Panc1 (cell line): ENCODE measurements around the gene AP4E1. TPM values are rescaled to one million over a fixed set of nuclear protein-coding genes. Genes with fewer than 3 reads are reported as not detected.

Experiments used
- ATAC-seq: fragments of 200-7000 bp; cut with Tn5 transposase; 2 replicates; pipeline ENCODE4 v1.9.1; 2020; ENCODE audit warnings: mild to moderate bottlenecking, moderate library complexity
- BruUV-seq: library from RNA; stranded (reverse); fragments of 400-500 nt; replicated peaks from 2 replicates; lab custom pipeline; 2021; lab: Mats Ljungman, UMichigan
- CTCF ChIA-PET: fragments of 300-600 bp; sonication (Branson Sonifier 250); formaldehyde crosslinking; loops from one replicate; lab custom pipeline; 2022; ENCODE audit warnings: antibody characterized with exemption; lab: Charles Lee
- POLR2A ChIA-PET: fragments of 300-600 bp; sonication (Branson Sonifier 250); formaldehyde crosslinking; loops from one replicate; lab custom pipeline; 2022; ENCODE audit warnings: antibody characterized with exemption; lab: Charles Lee
- DNase-seq: peaks from one replicate; pipeline ENCODE4 v3.0.0-alpha.2; 2010; ENCODE audit warnings: low read depth, low spot score
- H3K27ac ChIP-seq: 2 replicates; pipeline ENCODE4 v1.5.1; 2011; ENCODE audit warnings: mild to moderate bottlenecking, low read length, inconsistent platforms
- H3K27me3 ChIP-seq: fragments of 200-500 bp; sonication (Bioruptor generic); 2 replicates; pipeline ENCODE4 v1.6.0; 2014; ENCODE audit warnings: low read length, inconsistent platforms; ENCODE audit not compliant: control insufficient read depth, insufficient read depth
- H3K36me3 ChIP-seq: fragments of 200-500 bp; sonication (Bioruptor generic); 2 replicates; pipeline ENCODE4 v1.5.1; 2014; ENCODE audit warnings: inconsistent platforms, mild to moderate bottlenecking, low read length, moderate library complexity; ENCODE audit not compliant: control insufficient read depth, insufficient read depth
- H3K4me1 ChIP-seq: 2 replicates; pipeline ENCODE4 v1.5.1; 2011; ENCODE audit warnings: inconsistent platforms, mild to moderate bottlenecking, low read length, moderate library complexity; ENCODE audit not compliant: control insufficient read depth, insufficient read depth
- H3K4me3 ChIP-seq, 2 experiments: 2 replicates each; pipeline ENCODE4 v1.5.1; 2011 to 2012; ENCODE audit warnings: low read depth in 2 of 2, low read length in 2 of 2, mild to moderate bottlenecking in 2 of 2, inconsistent platforms in 1 of 2, moderate library complexity in 1 of 2
- H3K9me3 ChIP-seq: fragments of 200-500 bp; sonication (Bioruptor generic); 2 replicates; pipeline ENCODE4 v1.5.1; 2014; ENCODE audit warnings: low read depth, mild to moderate bottlenecking, inconsistent platforms, low read length, moderate library complexity; ENCODE audit not compliant: control insufficient read depth, insufficient read depth
- SIN3A ChIP-seq: IDR thresholded peaks from 2 replicates; pipeline ENCODE4 v1.6.1; 2012; ENCODE audit warnings: low read depth, mild to moderate bottlenecking, low read length, moderate library complexity, borderline replicate concordance; ENCODE audit not compliant: insufficient read depth
- TCF7L2 ChIP-seq: IDR thresholded peaks from 2 replicates; pipeline ENCODE4 v1.6.1; 2011; ENCODE audit warnings: mild to moderate bottlenecking, low read depth, low read length, inconsistent platforms
- in situ Hi-C: cut with HindIII; loops from 2 replicates; pipeline ENCODE4 v1.10.0; 2016; ENCODE audit warnings: low sequenced_read_pairs, low pct_unique_long_range_greater_than_20kb
- intact Hi-C: fragments of 100-400 bp; cut with micrococcal nuclease; formaldehyde crosslinking; loops from one replicate; pipeline ENCODE4 v1.10.0; 2022; ENCODE audit not compliant: unreplicated experiment
- total RNA-seq: library from RNA; stranded (reverse); gene quantifications from one replicate; pipeline ENCODE4 v1.2.1, GENCODE V29; 2021; ENCODE audit not compliant: unreplicated experiment
- TF ChIP-seq, protein P1 (sequence below), 2 experiments: IDR thresholded peaks; 2 replicates each; pipeline ENCODE4 v1.6.1; 2011 to 2012; ENCODE audit warnings: low read depth in 2 of 2, control low read depth in 1 of 2, low read length in 1 of 2, mild to moderate bottlenecking in 1 of 2, moderate library complexity in 1 of 2; ENCODE audit not compliant: insufficient read depth in 1 of 2
- TF ChIP-seq, protein P2 (sequence below): fragments of 450-650 bp; IDR thresholded peaks from 2 replicates; pipeline ENCODE4 v1.5.1; 2017; ENCODE audit warnings: mild to moderate bottlenecking

The AP4E1 gene
- total RNA-seq, 1 experiment from 2014 or later: 13.6 TPM

DNA sequence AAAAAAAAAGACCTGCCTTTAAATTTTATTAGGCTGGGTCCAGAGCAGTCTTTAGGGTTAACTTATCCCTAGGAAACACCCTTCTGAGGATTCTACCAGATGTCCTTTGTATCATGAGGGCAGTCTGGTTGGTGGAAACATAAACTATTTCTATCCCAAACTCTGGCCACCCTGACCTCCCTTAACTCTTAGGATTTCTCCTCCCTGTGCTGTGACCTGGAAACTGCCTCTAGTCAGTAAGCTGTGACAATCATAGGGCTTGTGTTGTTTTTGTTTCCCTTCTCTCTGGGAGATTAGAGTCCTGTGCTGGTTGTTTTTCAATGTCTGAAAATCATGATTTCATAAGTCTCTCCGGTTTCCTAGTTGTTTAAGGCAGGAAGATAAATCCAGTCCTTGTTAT lies 108.1 kb downstream of the AP4E1 start:
- BruUV-seq: no TSS peak
- Histone ChIP-seq H3K27me3 (no peaks in the 10 kb centered on the region), H3K9me3 (no peaks in the 10 kb centered on the region), H3K27ac (no peak overlapping the region), H3K4me3 (no peak overlapping the region), H3K36me3 (no peaks in the 10 kb centered on the region), H3K4me1 (no peaks in the 10 kb centered on the region)
- DNase-seq (no peak), ATAC-seq (no peak)
- in situ Hi-C loops: no loop called here
- TF ChIP-seq SIN3A: no peak
- TF ChIP-seq, protein P1, sequence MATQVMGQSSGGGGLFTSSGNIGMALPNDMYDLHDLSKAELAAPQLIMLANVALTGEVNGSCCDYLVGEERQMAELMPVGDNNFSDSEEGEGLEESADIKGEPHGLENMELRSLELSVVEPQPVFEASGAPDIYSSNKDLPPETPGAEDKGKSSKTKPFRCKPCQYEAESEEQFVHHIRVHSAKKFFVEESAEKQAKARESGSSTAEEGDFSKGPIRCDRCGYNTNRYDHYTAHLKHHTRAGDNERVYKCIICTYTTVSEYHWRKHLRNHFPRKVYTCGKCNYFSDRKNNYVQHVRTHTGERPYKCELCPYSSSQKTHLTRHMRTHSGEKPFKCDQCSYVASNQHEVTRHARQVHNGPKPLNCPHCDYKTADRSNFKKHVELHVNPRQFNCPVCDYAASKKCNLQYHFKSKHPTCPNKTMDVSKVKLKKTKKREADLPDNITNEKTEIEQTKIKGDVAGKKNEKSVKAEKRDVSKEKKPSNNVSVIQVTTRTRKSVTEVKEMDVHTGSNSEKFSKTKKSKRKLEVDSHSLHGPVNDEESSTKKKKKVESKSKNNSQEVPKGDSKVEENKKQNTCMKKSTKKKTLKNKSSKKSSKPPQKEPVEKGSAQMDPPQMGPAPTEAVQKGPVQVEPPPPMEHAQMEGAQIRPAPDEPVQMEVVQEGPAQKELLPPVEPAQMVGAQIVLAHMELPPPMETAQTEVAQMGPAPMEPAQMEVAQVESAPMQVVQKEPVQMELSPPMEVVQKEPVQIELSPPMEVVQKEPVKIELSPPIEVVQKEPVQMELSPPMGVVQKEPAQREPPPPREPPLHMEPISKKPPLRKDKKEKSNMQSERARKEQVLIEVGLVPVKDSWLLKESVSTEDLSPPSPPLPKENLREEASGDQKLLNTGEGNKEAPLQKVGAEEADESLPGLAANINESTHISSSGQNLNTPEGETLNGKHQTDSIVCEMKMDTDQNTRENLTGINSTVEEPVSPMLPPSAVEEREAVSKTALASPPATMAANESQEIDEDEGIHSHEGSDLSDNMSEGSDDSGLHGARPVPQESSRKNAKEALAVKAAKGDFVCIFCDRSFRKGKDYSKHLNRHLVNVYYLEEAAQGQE (IDR thresholded peaks at IDR 0.05; ENCODE audit: insufficient read depth in 1 of 2, low read depth in 2 of 2, low read length in 1 of 2): no peak
- TF ChIP-seq, protein P2, sequence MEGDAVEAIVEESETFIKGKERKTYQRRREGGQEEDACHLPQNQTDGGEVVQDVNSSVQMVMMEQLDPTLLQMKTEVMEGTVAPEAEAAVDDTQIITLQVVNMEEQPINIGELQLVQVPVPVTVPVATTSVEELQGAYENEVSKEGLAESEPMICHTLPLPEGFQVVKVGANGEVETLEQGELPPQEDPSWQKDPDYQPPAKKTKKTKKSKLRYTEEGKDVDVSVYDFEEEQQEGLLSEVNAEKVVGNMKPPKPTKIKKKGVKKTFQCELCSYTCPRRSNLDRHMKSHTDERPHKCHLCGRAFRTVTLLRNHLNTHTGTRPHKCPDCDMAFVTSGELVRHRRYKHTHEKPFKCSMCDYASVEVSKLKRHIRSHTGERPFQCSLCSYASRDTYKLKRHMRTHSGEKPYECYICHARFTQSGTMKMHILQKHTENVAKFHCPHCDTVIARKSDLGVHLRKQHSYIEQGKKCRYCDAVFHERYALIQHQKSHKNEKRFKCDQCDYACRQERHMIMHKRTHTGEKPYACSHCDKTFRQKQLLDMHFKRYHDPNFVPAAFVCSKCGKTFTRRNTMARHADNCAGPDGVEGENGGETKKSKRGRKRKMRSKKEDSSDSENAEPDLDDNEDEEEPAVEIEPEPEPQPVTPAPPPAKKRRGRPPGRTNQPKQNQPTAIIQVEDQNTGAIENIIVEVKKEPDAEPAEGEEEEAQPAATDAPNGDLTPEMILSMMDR: no peak
- POLR2A ChIA-PET: no interaction called here
- intact Hi-C loops: no loop called here
- CTCF ChIA-PET: no interaction called here

DNA sequence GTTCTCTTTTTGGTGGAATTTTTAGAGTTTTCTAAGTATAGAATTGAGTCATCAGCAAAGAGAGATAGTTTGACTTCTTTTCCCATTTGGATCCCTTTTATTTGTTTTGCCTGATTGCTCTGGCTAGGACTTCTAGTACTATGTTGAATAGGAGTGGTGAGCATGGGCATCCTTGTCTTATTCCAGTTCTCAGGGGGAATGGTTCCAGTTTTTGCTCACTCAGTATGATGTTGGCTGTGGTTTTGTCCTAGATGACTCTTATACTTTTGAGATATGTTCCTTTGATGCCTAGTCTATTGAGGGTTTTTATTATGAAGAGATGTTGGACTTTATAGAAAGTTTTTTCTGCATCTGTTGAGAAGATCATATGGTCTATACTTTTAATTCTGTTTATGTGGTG lies 113.7 kb downstream of the AP4E1 start:
- no TSS peak for BruUV-seq

More for the DNA sequence above, 113.7 kb downstream of the AP4E1 start:
- no peaks in the 10 kb centered on the region for H3K36me3 ChIP-seq
- in situ Hi-C loops (no loop called here), intact Hi-C loops (no loop called here)
- H3K27ac ChIP-seq: no peak overlapping the region
- TF ChIP-seq, protein P1 (IDR thresholded peaks at IDR 0.05; ENCODE audit: insufficient read depth in 1 of 2, low read depth in 2 of 2, low read length in 1 of 2): no peak
- TF ChIP-seq, protein P2: no peak
- TF ChIP-seq SIN3A (no peak), TCF7L2 (no peak)
- POLR2A ChIA-PET: no interaction called here
- no peaks in the 10 kb centered on the region for H3K9me3 ChIP-seq
- DNase-seq: no peak
- H3K27me3 ChIP-seq: no peaks in the 10 kb centered on the region
- H3K4me3 ChIP-seq: no peak overlapping the region
- ATAC-seq: no peak
- CTCF ChIA-PET: no interaction called here
- no peaks in the 10 kb centered on the region for H3K4me1 ChIP-seq
